HG03460 (cell line): ENCODE measurements around the gene TTC36.
A peak's percentile ranks its signal among the peaks of the same experiment; 100 is the strongest.
"Not testable (repeated sequence)": the region's sequence is repeated elsewhere in the genome, so short reads cannot be mapped to it uniquely, and the experiment has no call there.

ENCODE experiments used
- ATAC-seq: cut with Tn5 transposase; IDR thresholded peaks from one replicate; pipeline ENCODE4 v1.9.1; 2021; ENCODE audit not compliant: unreplicated experiment

Gene TTC36

GRCh38 chr11:118527109-118527508 is at the start of gene TTC36:
TTC36 (plus strand) TSS chr11:118527474; CDS start chr11:118527495, 21 bp downstream.
- ATAC-seq, result no peak

- not testable (repeated sequence) for ATAC-seq
These were observed 46.0 kb upstream of the TTC36 start for GRCh38 chr11:118481238-118481637.

DNA sequence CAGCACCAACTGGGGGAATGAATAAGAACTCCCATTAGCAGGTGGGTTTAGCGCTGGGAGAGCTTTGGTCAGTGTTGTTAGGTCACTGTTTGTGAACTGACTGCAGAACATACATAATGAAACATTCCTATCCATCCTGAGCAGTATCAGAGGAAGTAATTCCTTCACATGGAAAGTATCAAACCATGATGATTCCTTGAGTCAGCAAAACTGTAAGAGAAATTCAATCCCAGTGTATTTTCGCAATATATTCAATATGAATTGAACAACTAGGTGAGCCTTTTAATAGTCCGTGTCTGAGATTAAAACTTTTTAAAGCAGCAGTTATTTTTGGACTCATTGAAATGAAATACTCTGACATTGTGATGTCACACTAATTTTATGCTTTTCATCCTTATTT is 42.9 kb upstream of the TTC36 start:
- ATAC-seq, result no peak

- no peak for ATAC-seq
These were observed 42.0 kb upstream of the TTC36 start for GRCh38 chr11:118485273-118485672.

DNA sequence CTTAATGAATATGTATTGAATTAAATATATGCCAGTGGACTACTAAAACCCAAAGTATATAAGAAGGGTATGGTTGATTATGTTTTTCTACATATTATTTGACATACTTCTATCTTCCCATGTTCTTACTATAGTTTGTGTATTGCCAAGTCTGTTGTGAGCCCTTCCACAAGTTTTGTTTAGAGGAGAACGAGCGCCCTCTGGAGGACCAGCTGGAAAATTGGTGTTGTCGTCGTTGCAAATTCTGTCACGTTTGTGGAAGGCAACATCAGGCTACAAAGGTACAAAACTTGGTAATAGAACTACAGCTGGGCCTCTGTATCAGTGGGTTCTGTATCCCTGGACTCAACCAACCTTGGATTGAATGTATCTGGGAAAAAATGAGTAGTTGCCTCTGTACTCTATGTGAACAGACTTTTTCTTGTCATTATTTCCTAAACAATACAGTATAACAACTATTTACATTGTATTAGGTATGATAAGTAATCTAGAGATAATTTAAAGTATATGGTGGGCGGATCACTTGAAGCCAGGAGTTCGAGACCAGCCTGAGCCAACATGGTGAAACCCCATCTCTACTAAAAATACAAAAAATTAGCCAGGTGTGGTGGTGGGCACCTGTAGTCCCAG is 38.7 kb upstream of the TTC36 start:
- ATAC-seq, result no peak

DNA sequence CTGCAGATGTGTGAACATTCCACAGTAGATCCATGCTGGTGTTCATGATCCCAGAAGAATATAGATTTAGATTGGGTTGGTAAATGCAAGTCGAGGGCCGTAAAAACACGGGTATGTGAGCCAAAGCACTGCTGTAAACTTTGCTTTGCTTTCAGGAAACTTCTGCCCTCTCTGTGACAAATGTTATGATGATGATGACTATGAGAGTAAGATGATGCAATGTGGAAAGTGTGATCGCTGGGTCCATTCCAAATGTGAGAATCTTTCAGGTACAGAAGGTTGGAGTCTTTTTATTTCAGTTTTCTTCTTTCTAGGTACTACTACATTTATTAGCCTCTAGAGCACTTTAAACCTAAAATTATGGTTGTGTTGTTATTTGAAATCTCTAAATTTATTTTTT is 36.2 kb upstream of the TTC36 start:
- no peak for ATAC-seq

GRCh38 chr11:118497831-118498230 is 29.4 kb upstream of the TTC36 start:
- no peak for ATAC-seq

GRCh38 chr11:118503216-118503615 is 24.1 kb upstream of the TTC36 start:
- no peak for ATAC-seq

GRCh38 chr11:118511601-118512000 is 15.7 kb upstream of the TTC36 start:
- no peak for ATAC-seq

- no peak for ATAC-seq
These were observed 13.2 kb upstream of the TTC36 start for GRCh38 chr11:118514103-118514502.

DNA sequence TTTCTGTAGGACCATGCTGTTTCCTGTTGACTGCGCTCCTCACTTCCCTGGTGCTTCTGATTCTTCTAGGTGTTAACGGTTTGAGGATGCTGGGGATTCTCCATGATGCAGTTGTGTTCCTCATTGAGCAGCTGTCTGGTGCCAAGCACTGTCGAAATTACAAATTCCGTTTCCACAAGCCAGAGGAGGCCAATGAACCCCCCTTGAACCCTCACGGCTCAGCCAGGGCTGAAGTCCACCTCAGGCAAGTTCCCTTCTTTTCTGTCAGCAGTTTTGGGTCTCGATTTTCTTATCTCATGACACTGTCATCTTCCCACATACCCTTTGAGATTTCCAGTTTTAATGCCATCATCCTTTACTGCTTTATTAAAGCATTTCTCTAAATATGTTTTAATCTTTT is 7.7 kb upstream of the TTC36 start:
- ATAC-seq, result no peak

GRCh38 chr11:118521892-118522311 is 5.4 kb upstream of the TTC36 start:
- no peak for ATAC-seq

DNA sequence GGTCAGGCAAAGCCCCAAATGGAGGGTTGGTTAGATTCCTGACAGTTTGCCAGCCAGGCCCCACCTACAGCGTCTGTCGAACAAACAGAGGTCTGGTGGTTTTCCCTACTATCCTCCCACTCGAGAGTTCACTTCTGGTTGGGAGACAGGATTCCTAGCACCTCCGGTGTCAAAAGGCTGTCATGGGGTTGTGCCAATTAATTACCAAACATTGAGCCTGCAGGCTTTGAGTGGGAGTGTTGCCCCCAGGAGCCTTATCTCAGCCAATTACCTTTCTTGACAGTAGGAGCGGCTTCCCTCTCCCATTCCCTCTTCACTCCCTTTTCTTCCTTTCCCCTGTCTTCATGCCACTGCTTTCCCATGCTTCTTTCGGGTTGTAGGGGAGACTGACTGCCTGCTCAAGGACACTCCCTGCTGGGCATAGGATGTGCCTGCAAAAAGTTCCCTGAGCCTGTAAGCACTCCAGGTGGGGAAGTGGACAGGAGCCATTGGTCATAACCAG is 4.7 kb upstream of the TTC36 start:
- no peak for ATAC-seq

DNA sequence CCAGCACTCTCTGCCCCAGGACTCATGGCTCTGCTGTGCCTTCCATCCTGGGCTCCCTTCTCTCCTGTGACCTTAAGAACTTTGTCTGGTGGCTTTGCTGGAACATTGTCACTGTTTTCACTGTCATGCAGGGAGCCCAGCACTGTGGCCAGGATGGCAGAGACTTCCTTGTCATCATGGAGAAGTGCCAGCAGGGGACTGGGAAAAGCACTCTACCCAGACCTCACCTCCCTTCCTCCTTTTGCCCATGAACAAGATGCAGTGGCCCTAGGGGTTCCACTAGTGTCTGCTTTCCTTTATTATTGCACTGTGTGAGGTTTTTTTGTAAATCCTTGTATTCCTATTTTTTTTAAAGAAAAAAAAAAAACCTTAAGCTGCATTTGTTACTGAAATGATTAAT is 2.9 kb upstream of the TTC36 start:
- no peak for ATAC-seq

DNA sequence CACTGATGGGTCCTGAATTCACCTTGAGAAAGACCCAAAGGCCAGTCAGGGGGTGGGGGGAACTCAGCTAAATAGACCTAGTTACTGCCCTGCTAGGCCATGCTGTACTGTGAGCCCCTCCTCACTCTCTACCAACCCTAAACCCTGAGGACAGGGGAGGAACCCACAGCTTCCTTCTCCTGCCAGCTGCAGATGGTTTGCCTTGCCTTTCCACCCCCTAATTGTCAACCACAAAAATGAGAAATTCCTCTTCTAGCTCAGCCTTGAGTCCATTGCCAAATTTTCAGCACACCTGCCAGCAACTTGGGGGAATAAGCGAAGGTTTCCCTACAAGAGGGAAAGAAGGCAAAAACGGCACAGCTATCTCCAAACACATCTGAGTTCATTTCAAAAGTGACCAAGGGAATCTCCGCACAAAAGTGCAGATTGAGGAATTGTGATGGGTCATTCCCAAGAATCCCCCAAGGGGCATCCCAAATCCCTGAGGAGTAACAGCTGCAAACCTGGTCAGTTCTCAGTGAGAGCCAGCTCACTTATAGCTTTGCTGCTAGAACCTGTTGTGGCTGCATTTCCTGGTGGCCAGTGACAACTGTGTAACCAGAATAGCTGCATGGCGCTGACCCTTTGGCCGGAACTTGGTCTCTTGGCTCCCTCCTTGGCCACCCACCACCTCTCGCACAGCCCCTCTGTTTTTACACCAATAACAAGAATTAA is 2.4 kb upstream of the TTC36 start:
- no peak for ATAC-seq

DNA sequence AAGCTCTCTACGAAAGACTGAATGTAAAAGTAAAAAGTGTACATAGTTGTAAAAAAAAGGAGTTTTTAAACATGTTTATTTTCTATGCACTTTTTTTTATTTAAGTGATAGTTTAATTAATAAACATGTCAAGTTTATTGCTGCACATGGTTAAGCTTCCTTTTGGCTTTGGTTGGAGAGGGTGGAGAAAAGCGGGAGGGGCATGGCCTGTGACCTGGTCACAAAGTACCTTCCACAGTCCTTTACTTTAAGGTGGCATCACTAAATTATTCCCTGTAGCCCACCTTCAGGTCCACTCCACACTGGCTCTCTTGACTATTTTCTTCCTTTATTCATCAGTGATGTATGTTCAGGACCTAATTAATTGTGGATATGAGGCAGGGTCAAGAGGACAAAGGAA is 586 bp upstream of the TTC36 start:
- no peak for ATAC-seq

GRCh38 chr11:118528511-118528910 is 1.2 kb downstream of the TTC36 start:
- ATAC-seq, result no peak

- ATAC-seq, result no peak
These were observed 2.4 kb downstream of the TTC36 start for GRCh38 chr11:118529584-118530175.

GRCh38 chr11:118530180-118530682 is 3.0 kb downstream of the TTC36 start:
- ATAC-seq, result no peak

DNA sequence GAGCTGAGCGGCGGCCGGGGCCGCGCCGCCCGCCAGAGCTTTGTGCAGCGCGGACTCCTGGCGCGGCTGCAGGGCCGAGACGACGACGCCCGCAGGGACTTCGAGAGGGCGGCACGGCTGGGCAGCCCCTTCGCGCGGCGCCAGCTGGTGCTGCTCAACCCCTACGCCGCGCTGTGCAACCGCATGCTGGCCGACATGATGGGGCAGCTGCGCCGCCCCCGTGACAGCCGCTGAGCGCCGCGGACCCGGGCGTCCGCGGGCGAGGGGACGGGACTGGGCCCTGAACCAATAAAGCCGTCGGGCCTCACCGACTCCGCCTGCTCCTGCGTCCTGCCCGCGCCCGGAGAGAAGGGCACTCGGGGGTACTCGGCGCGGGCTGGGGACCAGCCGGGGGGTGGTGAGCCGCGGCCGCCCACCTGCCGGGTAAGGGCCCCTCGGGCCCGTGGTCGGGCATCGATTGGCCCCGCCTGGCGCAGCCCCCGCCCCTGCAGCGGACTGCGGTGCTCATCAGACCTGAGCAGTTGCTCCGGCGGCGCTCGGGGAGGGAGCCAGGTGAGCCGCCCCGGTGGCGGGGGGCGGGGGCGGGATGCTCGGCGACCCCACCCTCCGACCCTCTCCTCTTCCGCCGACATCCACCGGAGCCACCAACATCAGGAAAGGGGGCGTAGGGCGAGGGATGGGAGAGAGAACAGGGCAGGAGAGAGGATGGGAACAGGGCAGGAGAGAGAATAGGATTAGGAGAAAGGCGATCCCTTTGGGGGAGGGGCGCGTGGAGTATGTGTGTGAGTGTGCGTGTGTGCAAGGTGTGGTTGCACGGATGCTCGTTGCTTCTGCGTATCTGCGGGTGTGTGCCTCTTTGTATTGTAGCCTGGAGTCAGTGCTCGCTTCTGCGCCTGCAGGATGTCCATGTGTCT is 3.7 kb downstream of the TTC36 start, which contains the start of gene TMEM25:
TSS of gene TMEM25 (plus strand) at position 510 of the 914 bp plus-strand sequence. CDS start 610 bp downstream, outside the sequence.
- peak; percentile 69 for ATAC-seq

- ATAC-seq, result no peak
These were observed 4.4 kb downstream of the TTC36 start for GRCh38 chr11:118531597-118532084.
